Measurements from ENCODE around the gene COQ10A. TPM values are rescaled to one million over a fixed set of nuclear protein-coding genes. Genes with fewer than 3 reads are reported as not detected.

COQ10A gene
- total and polyA plus RNA-seq, 9 of the 15 experiments (the other 6 are each of a cell fraction or from before 2014, with no cell fraction given): 3.1 to 26.4 (median 12.7) TPM

DNA sequence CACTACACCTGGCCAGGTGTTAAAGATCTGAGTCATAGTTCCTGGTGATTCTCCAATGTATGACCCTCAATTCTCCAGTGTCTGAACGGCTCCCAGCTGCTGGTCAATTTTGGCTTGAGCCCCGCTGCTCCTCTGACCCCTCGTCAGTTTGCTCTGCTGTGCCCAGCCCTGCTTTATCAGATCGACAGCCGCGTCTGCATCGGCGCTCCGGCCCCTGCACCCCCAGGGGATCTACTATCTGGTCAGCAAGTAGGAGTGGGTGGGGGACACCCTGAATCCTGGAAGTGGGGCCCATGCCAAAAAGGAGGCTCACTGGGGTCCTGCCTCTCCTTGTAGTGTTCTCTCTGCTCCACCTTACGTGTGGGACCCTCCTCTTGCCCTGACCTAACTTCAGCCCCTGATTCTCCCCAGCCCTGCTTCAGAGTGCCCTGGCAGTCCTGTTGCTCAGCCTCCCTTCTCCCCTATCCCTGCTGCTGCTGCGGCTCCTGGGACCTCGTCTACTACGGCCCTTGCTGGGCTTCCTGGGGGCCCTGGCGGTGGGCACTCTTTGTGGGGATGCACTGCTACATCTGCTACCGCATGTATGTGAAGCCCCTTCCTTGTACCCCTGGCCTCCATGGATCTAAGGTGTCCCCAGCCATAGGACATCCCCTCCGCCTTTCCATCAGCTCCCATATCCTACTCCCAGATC lies 31.9 kb upstream of the COQ10A start:
- H2AFZ ChIP-seq (ENCODE audit: low read depth, low read length): no peak overlapping the region
- H3K4me3 ChIP-seq: no peak overlapping the region
- TF ChIP-seq, protein P1, sequence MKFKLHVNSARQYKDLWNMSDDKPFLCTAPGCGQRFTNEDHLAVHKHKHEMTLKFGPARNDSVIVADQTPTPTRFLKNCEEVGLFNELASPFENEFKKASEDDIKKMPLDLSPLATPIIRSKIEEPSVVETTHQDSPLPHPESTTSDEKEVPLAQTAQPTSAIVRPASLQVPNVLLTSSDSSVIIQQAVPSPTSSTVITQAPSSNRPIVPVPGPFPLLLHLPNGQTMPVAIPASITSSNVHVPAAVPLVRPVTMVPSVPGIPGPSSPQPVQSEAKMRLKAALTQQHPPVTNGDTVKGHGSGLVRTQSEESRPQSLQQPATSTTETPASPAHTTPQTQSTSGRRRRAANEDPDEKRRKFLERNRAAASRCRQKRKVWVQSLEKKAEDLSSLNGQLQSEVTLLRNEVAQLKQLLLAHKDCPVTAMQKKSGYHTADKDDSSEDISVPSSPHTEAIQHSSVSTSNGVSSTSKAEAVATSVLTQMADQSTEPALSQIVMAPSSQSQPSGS (CRISPR knock-in tag; IDR thresholded peaks at IDR 0.05): no peak
- TF ChIP-seq POLR2G (IDR thresholded peaks at IDR 0.05; ENCODE audit: low read depth, low read length): peak; percentile 37; the same call in 1 of the 2 replicates
- TF ChIP-seq, protein P2, sequence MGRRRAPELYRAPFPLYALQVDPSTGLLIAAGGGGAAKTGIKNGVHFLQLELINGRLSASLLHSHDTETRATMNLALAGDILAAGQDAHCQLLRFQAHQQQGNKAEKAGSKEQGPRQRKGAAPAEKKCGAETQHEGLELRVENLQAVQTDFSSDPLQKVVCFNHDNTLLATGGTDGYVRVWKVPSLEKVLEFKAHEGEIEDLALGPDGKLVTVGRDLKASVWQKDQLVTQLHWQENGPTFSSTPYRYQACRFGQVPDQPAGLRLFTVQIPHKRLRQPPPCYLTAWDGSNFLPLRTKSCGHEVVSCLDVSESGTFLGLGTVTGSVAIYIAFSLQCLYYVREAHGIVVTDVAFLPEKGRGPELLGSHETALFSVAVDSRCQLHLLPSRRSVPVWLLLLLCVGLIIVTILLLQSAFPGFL (CRISPR knock-in tag; IDR thresholded peaks at IDR 0.05): no peak
- TF ChIP-seq FIP1L1 (IDR thresholded peaks at IDR 0.05; ENCODE audit: low read depth, low read length, poor library complexity, severe bottlenecking): no peak
- FAIRE-seq (no peak), DNase-seq (ENCODE audit: extremely low read depth in 1 of 4, low spot score in 3 of 4) (no peak), ATAC-seq (peak; percentile 12; the same call in 1 of the 3 replicates)
- BruUV-seq (replicated peaks): no TSS peak
- H3K9me1 ChIP-seq (ENCODE audit: control insufficient read depth, insufficient read depth, low read length): no peaks in the 10 kb centered on the region
- H3K4me2 ChIP-seq (ENCODE audit: insufficient read depth, low read length): peak overlapping the region; percentile 46; the same call in 1 of the 2 replicates
- ChIA-PET CTCF (ENCODE audit: low intra/inter-chr PET ratio) (no interaction called here), POLR2A (interaction anchor here (0.6 to 3.2 kb wide), 6 partner anchors 12 to 59 kb away, joined by 3 to 12 read pairs (median 5); partner anchors contain the start of gene ANKRD52)
- no peaks in the 10 kb centered on the region for H3K79me2 ChIP-seq (ENCODE audit: control insufficient read depth, insufficient read depth, low read length)
- H3K27me3 ChIP-seq (ENCODE audit: control insufficient read depth in 2 of 2, insufficient read depth in 2 of 2, low read length in 2 of 2): no peaks in the 10 kb centered on the region
- H3K27ac ChIP-seq (ENCODE audit: extremely low read depth, low read depth, low read length): no peak overlapping the region
- 28% methylated on average over 15 of the region's 16 CpGs for WGBS (ENCODE audit: insufficient coverage, low coverage, missing lambda C conversion rate)
- H3K9me3 ChIP-seq (replicated peaks; ENCODE audit: control insufficient read depth, insufficient read depth, low read depth, low read length): no peaks in the 10 kb centered on the region
- intact Hi-C loops (cut with micrococcal nuclease): no loop called here
- no peaks in the 10 kb centered on the region for H4K20me1 ChIP-seq (replicated peaks; ENCODE audit: control insufficient read depth, insufficient read depth, low read length)
- in situ Hi-C loops (cut with MboI): no loop called here
- peak overlapping the region in 1 of 2 experiments; percentile 76; a peak in 2 of 4 replicates for H3K9ac ChIP-seq (ENCODE audit: insufficient read depth in 1 of 2, low read depth in 2 of 2, low read length in 2 of 2)
- H3K4me1 ChIP-seq (replicated peaks in 1 of 2; ENCODE audit: control insufficient read depth in 2 of 2, insufficient read depth in 2 of 2, low read length in 2 of 2): peaks cover 6 to 29% of the 10 kb centered on the region in 2 experiments; a peak in 3 of 5 replicates
- peaks cover 10% of the 10 kb centered on the region; the same call in 1 of the 3 replicates for H3K36me3 ChIP-seq (ENCODE audit: control insufficient read depth, insufficient read depth, low read length)

Measured in K562 (cell line).